ENCODE measurements around the gene CYB5R3. TPM values are rescaled to one million over a fixed set of nuclear protein-coding genes. Genes with fewer than 3 reads are reported as not detected.
"Not testable (repeated sequence)": the region's sequence is repeated elsewhere in the genome, so short reads cannot be mapped to it uniquely, and the experiment has no call there.

The CYB5R3 gene
- total RNA-seq, 4 donors from 2014 or later, result 138 to 294 (median 167) TPM

DNA sequence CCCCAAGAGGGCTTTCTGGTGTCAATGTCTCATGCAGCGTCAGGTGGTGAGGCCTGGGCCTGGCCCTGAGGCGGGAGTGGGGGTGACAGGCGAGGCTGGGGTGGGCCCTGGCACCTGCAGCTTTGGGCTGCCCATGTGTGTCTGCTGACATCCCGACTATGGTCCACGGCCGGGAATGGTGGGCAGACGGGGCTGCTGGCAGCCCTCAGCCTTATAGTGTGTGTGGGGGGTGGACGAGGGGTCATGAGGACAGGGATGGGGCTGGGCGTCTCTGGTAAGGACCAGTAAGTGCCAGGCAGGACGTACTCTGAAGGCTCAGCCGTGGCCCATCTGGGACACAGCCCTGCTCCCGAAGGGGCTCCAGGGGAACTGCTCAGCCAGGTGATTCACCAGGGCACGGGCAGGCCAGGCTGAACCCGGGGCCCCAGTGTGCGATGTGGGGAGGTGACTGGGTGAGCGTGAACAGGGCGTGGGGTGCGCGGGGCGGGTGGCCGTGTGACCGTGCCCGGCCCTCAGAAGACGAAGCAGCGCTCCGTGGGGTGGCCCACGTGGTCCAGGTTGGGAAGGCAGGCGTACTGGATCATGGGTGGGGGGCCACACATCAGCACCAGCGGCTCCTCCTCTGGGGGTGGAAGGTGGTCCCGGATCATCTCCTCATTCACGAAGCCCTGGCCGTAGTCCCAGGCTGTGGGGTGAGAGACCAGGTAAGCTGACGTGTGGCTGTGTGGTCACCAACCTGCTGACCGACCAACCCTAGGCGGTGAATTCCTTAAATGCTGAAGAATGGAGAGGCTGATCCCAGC lies 29.7 kb downstream of the CYB5R3 start:
- peaks cover 33 to 63% (median 59%) of the 10 kb centered on the region in 4 donors for H3K4me1 ChIP-seq
- TF ChIP-seq POLR2A (IDR thresholded peaks at IDR 0.05) (no peak), CTCF (IDR thresholded peaks at IDR 0.05) (no peak), EP300 (IDR thresholded peaks at IDR 0.05; ENCODE audit: low read depth) (no peak), POLR2AphosphoS5 (IDR thresholded peaks at IDR 0.05) (no peak)
- DNase-seq, result peak; percentile 16
- H3K4me3 ChIP-seq, result no peak overlapping the region
- H3K27me3 ChIP-seq, result no peaks in the 10 kb centered on the region
- no peaks in the 10 kb centered on the region for H3K9me3 ChIP-seq
- in situ Hi-C loops (cut with MboI; ENCODE audit: low pct_ligation_motif_present in 1 of 4, low pct_unique_long_range_greater_than_20kb in 1 of 4, low sequenced_read_pairs in 3 of 4), result no loop called here
- intact Hi-C loops (cut with DNase I; ENCODE audit: low total_unique reads), result no loop called here
- no peaks in the 10 kb centered on the region for H3K36me3 ChIP-seq
- H3K27ac ChIP-seq, result peak overlapping the region; percentile 82 to 88 (median 85)
- 91% methylated on average over 26 of the region's 35 CpGs; no CpG with 5 or more reads in 1 of the 2 donors for WGBS, 2 donors (ENCODE audit: low coverage in 1 of 2)

- peak overlapping the region; percentile 93 to 98 (median 96) for H3K27ac ChIP-seq
- in situ Hi-C loops (cut with MboI; ENCODE audit: low pct_ligation_motif_present in 1 of 4, low pct_unique_long_range_greater_than_20kb in 1 of 4, low sequenced_read_pairs in 3 of 4), result no loop called here
Measured at GRCh38 chr22:42617155-42617983, 31.8 kb downstream of the CYB5R3 start.

DNA sequence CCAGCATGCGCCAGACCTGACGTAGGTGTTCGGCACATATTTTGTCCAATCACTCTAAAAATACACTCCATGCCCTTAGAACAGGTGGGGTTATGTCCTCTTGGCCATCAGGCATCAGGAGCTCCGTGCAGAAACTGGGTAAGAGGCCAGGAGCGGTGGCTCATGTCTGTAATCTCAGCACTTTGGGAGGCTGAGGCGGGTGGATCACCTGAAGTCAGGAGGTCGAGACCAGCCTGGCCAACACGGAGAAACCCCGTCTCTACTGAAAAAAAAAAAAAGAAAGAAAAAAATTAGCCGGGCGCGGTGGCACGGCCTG lies 33.4 kb downstream of the CYB5R3 start:
- H3K27me3 ChIP-seq; H3K36me3 ChIP-seq; H3K9me3 ChIP-seq; intact Hi-C loops (cut with DNase I; ENCODE audit: low total_unique reads); in situ Hi-C loops (cut with MboI; ENCODE audit: low pct_ligation_motif_present in 1 of 4, low pct_unique_long_range_greater_than_20kb in 1 of 4, low sequenced_read_pairs in 3 of 4): not testable (repeated sequence)
- H3K4me3 ChIP-seq, result peak overlapping the region in 3 of 4 donors; percentile 7 to 85 (median 78)
- H3K27ac ChIP-seq, result peak overlapping the region; percentile 93 to 98 (median 96)
- peak; percentile 56 for DNase-seq
- H3K4me1 ChIP-seq, result peaks cover 30 to 67% (median 56%) of the 10 kb centered on the region in 4 donors
- 0 to 13% methylated on average over 3 to 13 of the region's 13 CpGs for WGBS, 2 donors (ENCODE audit: low coverage in 1 of 2)

More at GRCh38 chr22:42617155-42617983, 31.8 kb downstream of the CYB5R3 start:
- TF ChIP-seq POLR2AphosphoS5 (IDR thresholded peaks at IDR 0.05) (peak in 1 of 3 donors; percentile 12), CTCF (IDR thresholded peaks at IDR 0.05) (no peak)
- WGBS, 2 donors (ENCODE audit: low coverage in 1 of 2), result 20 to 75% methylated on average over 1 to 20 of the region's 20 CpGs
- peaks cover 35 to 67% (median 58%) of the 10 kb centered on the region in 4 donors for H3K4me1 ChIP-seq
- H3K4me3 ChIP-seq, result no peak overlapping the region
- H3K36me3 ChIP-seq, result no peaks in the 10 kb centered on the region
- no peaks in the 10 kb centered on the region for H3K27me3 ChIP-seq
- DNase-seq, result no peak
- H3K9me3 ChIP-seq, result no peaks in the 10 kb centered on the region
- intact Hi-C loops (cut with DNase I; ENCODE audit: low total_unique reads), result no loop called here

DNA sequence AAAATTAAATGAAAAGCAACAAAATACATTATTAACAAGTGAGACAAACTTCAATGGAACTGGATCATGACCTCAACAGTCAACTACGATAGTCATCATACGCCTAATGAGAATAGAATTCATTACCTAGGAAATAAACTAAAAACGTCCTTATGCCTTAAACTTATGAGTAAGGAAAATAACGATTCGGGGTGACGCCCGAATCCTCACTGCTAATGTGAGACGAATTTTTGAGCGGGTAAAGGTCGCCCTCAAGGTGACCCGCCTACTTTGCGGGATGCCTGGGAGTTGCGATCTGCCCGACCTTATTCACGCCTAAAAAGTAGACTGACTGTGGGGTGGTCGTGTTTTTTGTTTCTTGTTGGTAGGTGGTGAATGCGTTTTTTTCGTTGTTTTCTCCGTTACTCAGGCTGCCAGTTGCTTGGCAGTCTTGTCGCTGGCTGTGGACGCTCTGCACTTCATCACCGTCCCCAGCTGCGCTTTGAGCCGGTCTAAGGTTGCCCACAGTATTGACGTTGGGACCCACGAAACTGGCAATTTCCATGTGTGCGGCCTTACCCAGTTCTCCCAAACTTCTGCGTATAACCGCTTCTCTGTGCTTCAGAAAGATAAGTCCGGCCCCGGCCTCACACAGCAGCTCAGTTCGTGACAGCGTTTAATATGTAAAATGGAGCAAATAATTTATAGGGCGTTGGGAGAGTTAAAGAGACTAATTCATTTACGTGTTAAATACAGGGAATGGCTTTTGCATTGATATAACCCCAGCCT lies 33.9 kb downstream of the CYB5R3 start:
- peak overlapping the region; percentile 93 to 98 (median 96) for H3K27ac ChIP-seq
- WGBS, 2 donors (ENCODE audit: low coverage in 1 of 2), result 0 to 1% methylated on average over 10 to 35 of the region's 35 CpGs
- in situ Hi-C loops (cut with MboI; ENCODE audit: low pct_ligation_motif_present in 1 of 4, low pct_unique_long_range_greater_than_20kb in 1 of 4, low sequenced_read_pairs in 3 of 4), result no loop called here
- intact Hi-C loops (cut with DNase I; ENCODE audit: low total_unique reads), result no loop called here
- H3K9me3 ChIP-seq, result no peaks in the 10 kb centered on the region
- peak; percentile 92 for DNase-seq
- no peaks in the 10 kb centered on the region for H3K27me3 ChIP-seq
- H3K4me3 ChIP-seq, result peak overlapping the region; percentile 7 to 85 (median 72)
- no peaks in the 10 kb centered on the region for H3K36me3 ChIP-seq
- peaks cover 35 to 67% (median 57%) of the 10 kb centered on the region in 4 donors for H3K4me1 ChIP-seq
- TF ChIP-seq POLR2A (IDR thresholded peaks at IDR 0.05), result peak; percentile 99
- TF ChIP-seq CTCF (IDR thresholded peaks at IDR 0.05), result peak in 2 of 5 experiments; percentile 18 to 22
- no peak for TF ChIP-seq EP300 (IDR thresholded peaks at IDR 0.05; ENCODE audit: low read depth)
- peak; percentile 90 to 100 (median 99) for TF ChIP-seq POLR2AphosphoS5 (IDR thresholded peaks at IDR 0.05)
